Dermis blood vessel endothelial cell (primary cell): ENCODE results near the gene STAP2. TPM values are rescaled to one million over a fixed set of nuclear protein-coding genes. Genes with fewer than 3 reads are reported as not detected.

ENCODE experiments used
- DNase-seq: peaks from one replicate; pipeline ENCODE4 v3.0.0; 2010
- total RNA-seq: library from RNA; depleted of rRNA; stranded (reverse); fragments of >200 nt; gene quantifications from 2 replicates; pipeline ENCODE4 v1.2.3, GENCODE V29; 2014

STAP2 gene
- total RNA-seq, 1 donor from 2014 or later, result 36.6 TPM

- no peak for DNase-seq
These were observed 11.8 kb downstream of the STAP2 start for GRCh38 chr19:4326837-4327251.

- no peak for DNase-seq
These were observed 12.3 kb downstream of the STAP2 start for GRCh38 chr19:4326215-4326836.

- DNase-seq, result no peak
These were observed 14.4 kb downstream of the STAP2 start for GRCh38 chr19:4324228-4324627.

- DNase-seq, result no peak
These were observed 14.9 kb downstream of the STAP2 start for GRCh38 chr19:4323692-4324091.

GRCh38 chr19:4322942-4323665, 15.5 kb downstream of the STAP2 start:
- no peak for DNase-seq

- no peak for DNase-seq
These were observed 18.2 kb downstream of the STAP2 start for GRCh38 chr19:4320419-4320818.

GRCh38 chr19:4319067-4319718, 19.4 kb downstream of the STAP2 start:
- DNase-seq, result no peak

GRCh38 chr19:4318460-4318859, 20.2 kb downstream of the STAP2 start:
- no peak for DNase-seq

- no peak for DNase-seq
These were observed 21.7 kb downstream of the STAP2 start for GRCh38 chr19:4316956-4317355.

GRCh38 chr19:4313847-4314490, 24.7 kb downstream of the STAP2 start:
- no peak for DNase-seq

GRCh38 chr19:4310247-4311121, 28.1 kb downstream of the STAP2 start:
- DNase-seq, result no peak

- DNase-seq, result no peak
These were observed 33.0 kb downstream of the STAP2 start for GRCh38 chr19:4305659-4306058.

GRCh38 chr19:4305257-4305612, 33.4 kb downstream of the STAP2 start:
- DNase-seq, result no peak

GRCh38 chr19:4304538-4305256, 33.9 kb downstream of the STAP2 start, which contains the start of gene FSD1:
TSS of gene FSD1 (plus strand) at chr19:4304598. CDS start at chr19:4304747, 149 bp downstream.
- peak; percentile 57 for DNase-seq

- DNase-seq, result no peak
These were observed 34.6 kb downstream of the STAP2 start for GRCh38 chr19:4303819-4304537.

- DNase-seq, result no peak
These were observed 36.4 kb downstream of the STAP2 start, which contains the start of gene TMIGD2 for GRCh38 chr19:4302243-4302640. TSS of gene TMIGD2 (minus strand) at chr19:4302389. CDS start at chr19:4302385, 4 bp downstream.

GRCh38 chr19:4301590-4302242, 36.9 kb downstream of the STAP2 start:
- DNase-seq, result no peak

- no peak for DNase-seq
These were observed 38.0 kb downstream of the STAP2 start for GRCh38 chr19:4300589-4300988.

GRCh38 chr19:4298810-4299550, 39.6 kb downstream of the STAP2 start:
- DNase-seq, result no peak
